Peyer's patch (tissue), 4 donors: ENCODE data around the gene RPP38. TPM values are rescaled to one million over a fixed set of nuclear protein-coding genes. Genes with fewer than 3 reads are reported as not detected.

Source experiments
- DNase-seq, 3 donors: peaks; one replicate each; pipeline ENCODE4 v3.0.0-alpha.2; 2017 to 2019
- H3K27ac ChIP-seq, 4 donors: fragments of 200-600 bp; sonication (generic); one replicate each; pipeline ENCODE4 v1.5.1; 2016 to 2019
- H3K27me3 ChIP-seq, 2 donors: fragments of 200-600 bp; sonication (generic); one replicate each; pipeline ENCODE4 v1.5.1; 2019
- H3K36me3 ChIP-seq, 3 donors: fragments of 200-600 bp; sonication (generic); one replicate each; pipeline ENCODE4 v1.5.1; 2016 to 2019
- H3K4me1 ChIP-seq, 4 donors: fragments of 200-600 bp; sonication (generic); one replicate each; pipeline ENCODE4 v1.5.1; 2016 to 2019
- H3K4me3 ChIP-seq, 4 donors: fragments of 200-600 bp; sonication (generic); 1 replicate in 3 of 4; 2 replicates in 1 of 4; pipeline ENCODE4 v1.5.1; 2016 to 2019; ENCODE audit warnings: mild to moderate bottlenecking in 1 of 4
- H3K9me3 ChIP-seq, 4 donors: fragments of 200-600 bp; sonication (generic); one replicate each; pipeline ENCODE4 v1.5.1; 2016 to 2019; ENCODE audit warnings: mild to moderate bottlenecking in 1 of 4
- CTCF ChIP-seq, 6 experiments: fragments of 450-650 bp in 4 of 6; fragments of 200-600 bp in 2 of 6; sonication (generic) in 1 of 6; IDR thresholded peaks; one replicate each; pipeline ENCODE4 v1.5.1; 2017 to 2019; ENCODE audit warnings: antibody characterized with exemption in 6 of 6, mild to moderate bottlenecking in 3 of 6, moderate library complexity in 1 of 6
- POLR2A ChIP-seq, 2 donors: fragments of 450-650 bp; IDR thresholded peaks; one replicate each; pipeline ENCODE4 v1.5.1; 2017; ENCODE audit warnings: antibody characterized with exemption in 2 of 2, mild to moderate bottlenecking in 2 of 2, moderate library complexity in 2 of 2
- total RNA-seq, 4 donors: library from RNA; depleted of rRNA; stranded (reverse); fragments of >200 nt; gene quantifications; one replicate each; pipeline ENCODE4 v1.1.0, GENCODE V29; 2016

The RPP38 gene
- total RNA-seq, 4 donors from 2014 or later, result 13.5 to 21.5 (median 19.6) TPM

GRCh38 chr10:15096661-15097010 is 519 bp upstream of the RPP38 start:
- Histone ChIP-seq H3K27me3 (no peaks in the 10 kb centered on the region), H3K9me3 (no peaks in the 10 kb centered on the region), H3K27ac (peak overlapping the region; percentile 90 to 96 (median 92)), H3K36me3 (peaks cover 0 to 4% (median 0%) of the 10 kb centered on the region in 3 donors), H3K4me1 (peaks cover 0 to 26% (median 3%) of the 10 kb centered on the region in 4 donors), H3K4me3 (peak overlapping the region; percentile 80 to 94 (median 85))
- DNase-seq, result no peak
- TF ChIP-seq CTCF (IDR thresholded peaks at IDR 0.05) (no peak), POLR2A (IDR thresholded peaks at IDR 0.05) (no peak)

- no peaks in the 10 kb centered on the region for H3K27me3 ChIP-seq
- no peak overlapping the region for H3K27ac ChIP-seq
- H3K9me3 ChIP-seq, result no peaks in the 10 kb centered on the region
- peaks cover 0 to 26% (median 3%) of the 10 kb centered on the region in 4 donors for H3K4me1 ChIP-seq
- no peak for TF ChIP-seq POLR2A (IDR thresholded peaks at IDR 0.05)
- TF ChIP-seq CTCF (IDR thresholded peaks at IDR 0.05), result no peak
- DNase-seq, result no peak
- H3K4me3 ChIP-seq, result no peak overlapping the region
- H3K36me3 ChIP-seq, result peaks cover 0 to 37% (median 0%) of the 10 kb centered on the region in 3 donors
Observed at GRCh38 chr10:15099886-15100285, 2.7 kb downstream of the RPP38 start.

GRCh38 chr10:15103513-15103912 is 6.4 kb downstream of the RPP38 start:
- H3K36me3 ChIP-seq, result peaks cover 0 to 50% (median 0%) of the 10 kb centered on the region in 3 donors

GRCh38 chr10:15106352-15107013 is 9.3 kb downstream of the RPP38 start:
- peak; percentile 69 to 90 (median 73) for DNase-seq
- Histone ChIP-seq H3K27me3 (no peaks in the 10 kb centered on the region), H3K27ac (peak overlapping the region in 1 of 4 donors; percentile 16), H3K4me1 (no peaks in the 10 kb centered on the region), H3K36me3 (peaks cover 0 to 63% (median 0%) of the 10 kb centered on the region in 3 donors), H3K4me3 (no peak overlapping the region), H3K9me3 (no peaks in the 10 kb centered on the region)
- no peak for TF ChIP-seq POLR2A (IDR thresholded peaks at IDR 0.05)
- peak; percentile 50 to 92 (median 86) for TF ChIP-seq CTCF (IDR thresholded peaks at IDR 0.05)

More at GRCh38 chr10:15103513-15103912, 6.4 kb downstream of the RPP38 start:
- Histone ChIP-seq H3K27me3 (no peaks in the 10 kb centered on the region), H3K4me3 (no peak overlapping the region), H3K9me3 (no peaks in the 10 kb centered on the region), H3K4me1 (peaks cover 0 to 14% (median under 1%) of the 10 kb centered on the region in 4 donors), H3K27ac (no peak overlapping the region)
- TF ChIP-seq CTCF (IDR thresholded peaks at IDR 0.05) (no peak), POLR2A (IDR thresholded peaks at IDR 0.05) (no peak)
- DNase-seq, result no peak

GRCh38 chr10:15112657-15113056 is 15.5 kb downstream of the RPP38 start:
- TF ChIP-seq POLR2A (IDR thresholded peaks at IDR 0.05), result no peak
- no peak for TF ChIP-seq CTCF (IDR thresholded peaks at IDR 0.05)
- Histone ChIP-seq H3K9me3 (no peaks in the 10 kb centered on the region), H3K36me3 (peaks cover 0 to 44% (median 0%) of the 10 kb centered on the region in 3 donors), H3K27me3 (no peaks in the 10 kb centered on the region), H3K4me1 (no peaks in the 10 kb centered on the region), H3K4me3 (no peak overlapping the region), H3K27ac (no peak overlapping the region)
- DNase-seq, result no peak
